ENCODE measurements around the gene CDO1.
"Not testable (repeated sequence)": the region's sequence is repeated elsewhere in the genome, so short reads cannot be mapped to it uniquely, and the experiment has no call there.

Gene CDO1

DNA sequence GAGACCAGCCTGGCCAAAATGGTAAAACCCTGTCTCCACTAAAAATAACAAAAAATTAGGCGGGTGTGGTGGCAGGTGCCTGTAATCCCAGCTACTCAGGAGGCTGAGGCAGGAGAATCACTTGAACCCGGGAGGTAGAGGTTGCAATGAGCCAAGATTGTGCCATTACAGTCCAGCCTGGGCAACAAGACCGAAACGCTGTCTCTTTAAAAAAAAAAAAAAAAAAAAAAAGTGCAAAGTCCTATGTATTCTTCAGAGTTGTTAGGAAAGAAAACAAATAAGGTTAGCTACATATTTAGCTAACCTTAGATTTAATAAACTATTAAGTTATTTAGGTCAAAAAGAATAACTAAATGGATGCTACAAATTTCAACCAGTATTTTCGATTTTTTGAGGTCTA lies 13.5 kb upstream of the CDO1 start:
- no peak for DNase-seq (ENCODE audit: low read depth)

DNA sequence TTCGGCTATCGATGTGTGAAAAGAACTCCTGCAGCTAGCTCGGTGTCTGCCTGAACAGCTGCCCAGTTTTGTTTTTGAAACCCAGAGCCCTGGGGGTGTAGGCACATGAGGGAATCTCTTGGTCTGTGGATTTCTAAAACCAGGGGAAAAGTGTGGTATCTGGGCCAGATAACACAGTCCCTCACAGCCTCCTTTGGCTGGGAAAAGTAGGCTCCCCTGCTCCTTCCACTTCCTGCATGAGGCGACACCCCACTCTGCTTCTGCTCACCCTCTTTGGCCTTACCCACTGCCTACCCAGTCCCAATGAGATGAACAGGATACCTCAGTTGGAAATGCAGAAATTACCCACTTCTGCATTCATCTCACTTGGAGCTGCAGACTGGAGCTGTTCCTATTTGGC lies 9.5 kb upstream of the CDO1 start:
- DNase-seq (ENCODE audit: low read depth), result no peak

DNA sequence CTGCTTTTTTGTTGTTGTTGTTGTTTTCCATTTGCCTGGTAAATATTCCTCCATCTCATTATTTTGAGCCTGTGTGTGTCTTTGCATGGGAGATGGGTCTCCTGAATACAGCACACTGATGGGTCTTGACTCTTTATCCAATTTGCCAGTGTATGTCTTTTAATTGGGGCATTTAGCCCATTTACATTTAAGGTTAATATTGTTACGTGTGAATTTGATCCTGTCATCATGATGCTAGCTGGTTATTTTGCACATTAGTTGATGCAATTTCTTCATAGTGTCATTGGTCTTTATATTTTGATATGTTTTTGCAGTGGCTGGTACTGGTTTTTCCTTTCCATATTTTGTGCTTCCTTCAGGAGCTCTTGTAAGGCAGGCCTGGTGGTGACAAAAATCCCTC lies 8.5 kb upstream of the CDO1 start:
- not testable (repeated sequence) for DNase-seq (ENCODE audit: low read depth)

DNA sequence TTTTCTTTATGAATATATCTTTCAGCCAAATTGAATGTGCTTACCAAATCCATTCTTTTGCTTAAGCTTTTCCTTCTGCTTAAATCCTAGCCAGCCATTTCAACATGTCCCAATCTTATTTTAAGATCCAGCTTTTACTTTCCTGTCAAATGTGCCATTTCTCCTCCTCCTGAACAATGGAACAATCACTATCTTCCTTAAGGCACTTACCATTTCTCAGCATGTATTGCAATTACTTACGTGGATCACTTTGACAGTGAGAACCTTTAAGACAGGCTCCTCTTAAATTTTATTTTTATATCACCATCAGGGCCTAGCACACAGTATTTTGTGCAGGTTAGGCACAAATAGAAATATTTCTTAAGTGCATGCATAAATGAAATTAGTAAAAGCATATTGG lies 4.4 kb upstream of the CDO1 start:
- DNase-seq (ENCODE audit: low read depth), result no peak

DNA sequence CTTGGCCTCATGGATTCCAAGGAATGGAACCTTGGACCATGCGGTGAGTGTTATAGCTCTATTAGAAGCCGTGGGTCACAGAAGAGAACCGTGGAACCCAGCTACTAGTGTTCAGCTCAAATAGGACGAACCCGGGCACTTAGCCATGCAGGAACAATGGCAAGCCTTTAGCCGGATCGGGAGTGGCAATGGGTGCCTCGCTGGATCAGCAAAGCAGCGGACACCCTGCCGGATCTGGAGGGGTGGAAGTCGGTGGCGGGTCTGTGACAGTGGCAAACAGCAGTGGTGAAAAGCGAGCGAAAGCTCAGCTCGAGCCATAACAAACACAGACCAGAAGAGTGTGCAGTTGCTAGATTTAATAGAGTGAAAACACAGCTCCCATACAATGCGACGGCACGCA lies 2.4 kb upstream of the CDO1 start:
- DNase-seq (ENCODE audit: low read depth), result no peak

DNA sequence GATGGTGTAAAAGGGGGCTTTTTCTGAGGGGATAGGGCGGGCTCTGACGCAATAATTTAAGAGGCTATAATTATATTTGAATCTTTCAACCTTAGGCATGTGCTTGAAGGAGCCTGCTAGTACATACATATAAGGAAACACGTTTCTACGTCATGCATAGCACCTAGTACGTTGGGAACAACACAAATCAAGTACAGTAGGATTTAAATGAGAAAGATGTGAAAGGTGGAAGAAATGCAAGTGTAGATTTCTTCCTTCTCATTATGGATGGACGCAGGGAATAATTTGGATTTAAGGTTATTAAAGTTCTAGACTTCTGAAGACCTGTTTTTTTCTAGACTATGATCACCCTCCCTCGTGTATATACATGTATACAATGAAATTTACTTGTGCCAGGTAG lies 927 bp upstream of the CDO1 start:
- no peak for DNase-seq (ENCODE audit: low read depth)

DNA sequence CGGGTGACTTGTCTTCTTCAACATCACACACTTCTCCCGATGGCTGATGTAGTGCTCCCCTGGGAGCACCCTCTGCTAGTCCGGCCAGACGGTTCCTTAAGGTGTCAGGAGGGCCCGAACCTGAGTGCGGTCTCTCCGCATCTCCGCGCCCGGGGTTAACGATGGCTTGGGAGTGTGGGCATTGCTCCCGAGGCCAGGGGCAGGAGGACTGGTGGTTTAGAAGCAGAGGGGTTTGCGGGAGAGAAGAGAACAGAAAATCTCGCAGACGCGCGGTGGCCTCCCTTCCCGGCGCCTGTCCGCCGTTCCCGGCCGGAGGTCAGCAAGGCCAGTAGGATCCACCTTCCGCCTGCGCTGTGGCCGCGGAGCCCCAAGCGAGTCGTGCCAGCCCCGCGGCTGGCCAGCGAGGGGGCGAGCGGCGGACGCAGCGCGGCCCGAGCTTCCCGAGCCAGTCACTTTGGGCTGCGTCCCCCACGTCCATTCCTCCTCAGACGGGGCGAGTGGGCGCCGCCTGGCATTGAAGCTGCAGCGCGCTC lies 700 bp downstream of the CDO1 start:
- no peak for DNase-seq (ENCODE audit: low read depth)

DNA sequence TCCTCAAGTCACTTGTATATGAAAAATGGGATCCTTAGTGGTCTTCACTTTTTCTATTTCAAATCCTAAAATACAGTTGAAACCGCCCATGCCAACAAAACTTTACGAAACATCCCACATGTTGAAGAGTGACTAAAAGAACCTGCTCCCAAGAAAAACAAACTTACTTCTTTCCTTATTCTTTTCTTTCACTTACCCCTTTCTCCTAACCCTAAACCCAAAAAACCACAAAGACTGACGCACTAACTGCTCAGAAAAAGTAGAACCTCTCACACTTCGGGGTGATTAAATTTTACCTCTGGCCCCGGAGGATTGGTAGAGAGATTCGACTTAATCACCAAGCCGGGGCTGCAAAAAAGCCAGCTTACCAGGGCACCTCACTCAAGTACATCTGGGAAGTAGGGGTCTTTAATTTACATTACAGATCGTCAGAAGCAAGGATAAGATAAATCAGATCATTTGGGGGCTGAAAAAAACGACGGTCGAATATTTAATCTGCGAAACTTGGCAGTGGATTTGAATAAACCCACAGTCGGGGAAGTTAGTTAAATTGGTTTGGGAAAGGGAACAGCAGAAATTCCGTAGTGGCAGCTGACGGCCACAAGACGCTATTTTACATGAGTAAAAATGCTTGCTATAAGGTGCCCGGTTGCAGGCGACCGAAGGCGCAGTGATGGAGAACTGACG lies 1.3 kb downstream of the CDO1 start:
- DNase-seq (ENCODE audit: low read depth), result no peak

DNA sequence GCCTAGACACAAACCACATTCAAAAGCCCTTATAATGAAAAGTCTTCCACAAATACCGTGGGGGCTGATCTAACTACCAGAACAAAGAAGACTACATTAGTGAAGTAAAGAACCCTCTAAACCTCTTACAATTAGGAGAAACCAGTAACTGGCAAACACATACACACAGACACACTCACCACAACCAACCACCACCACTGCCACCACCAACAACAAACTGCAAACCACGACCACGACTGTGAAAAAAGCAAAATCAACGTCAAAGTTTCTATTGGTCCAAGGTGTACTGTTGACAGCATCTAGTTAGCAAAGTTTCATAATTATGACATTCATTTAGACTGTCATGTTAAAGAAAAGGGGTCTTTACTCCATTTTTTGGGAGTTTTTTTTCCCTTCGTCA lies 2.7 kb downstream of the CDO1 start:
- DNase-seq (ENCODE audit: low read depth), result no peak

DNA sequence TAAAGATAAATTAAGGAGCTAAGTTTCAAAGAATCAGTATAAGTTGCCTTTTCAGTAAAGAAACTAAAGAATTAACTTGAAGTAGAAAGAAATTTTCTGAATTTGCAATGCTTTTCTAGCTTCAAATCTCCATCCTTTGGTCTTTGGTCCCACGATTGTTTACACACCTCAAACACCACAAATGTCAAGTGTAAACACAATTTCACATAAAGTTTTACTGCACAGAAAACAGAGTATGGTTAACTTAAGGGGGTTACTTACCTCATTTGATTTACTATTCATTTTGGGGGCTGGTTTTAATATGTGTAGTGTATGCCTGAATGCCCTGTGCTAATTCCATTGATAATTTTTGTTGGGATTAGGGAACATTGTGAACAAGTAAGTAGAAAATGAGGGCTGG lies 4.1 kb downstream of the CDO1 start:
- DNase-seq (ENCODE audit: low read depth), result no peak

DNA sequence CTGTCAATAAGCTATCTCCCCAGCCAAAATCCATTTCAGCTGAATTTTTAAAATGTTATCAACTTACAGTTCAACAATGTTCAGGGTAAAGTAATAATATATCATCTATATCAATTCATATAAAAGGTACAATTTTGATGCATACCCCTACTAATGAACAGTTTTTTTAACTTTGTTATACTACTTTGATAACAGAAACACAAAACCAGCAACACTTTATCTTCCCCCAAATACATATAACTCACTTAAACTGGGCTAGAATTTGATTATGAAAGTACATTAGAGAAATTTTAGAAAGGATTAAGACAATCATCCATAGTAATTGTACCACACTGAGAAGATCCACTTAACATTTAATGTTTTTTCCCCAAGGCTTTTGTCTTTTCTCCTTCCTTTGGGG lies 5.1 kb downstream of the CDO1 start:
- no peak for DNase-seq (ENCODE audit: low read depth)

DNA sequence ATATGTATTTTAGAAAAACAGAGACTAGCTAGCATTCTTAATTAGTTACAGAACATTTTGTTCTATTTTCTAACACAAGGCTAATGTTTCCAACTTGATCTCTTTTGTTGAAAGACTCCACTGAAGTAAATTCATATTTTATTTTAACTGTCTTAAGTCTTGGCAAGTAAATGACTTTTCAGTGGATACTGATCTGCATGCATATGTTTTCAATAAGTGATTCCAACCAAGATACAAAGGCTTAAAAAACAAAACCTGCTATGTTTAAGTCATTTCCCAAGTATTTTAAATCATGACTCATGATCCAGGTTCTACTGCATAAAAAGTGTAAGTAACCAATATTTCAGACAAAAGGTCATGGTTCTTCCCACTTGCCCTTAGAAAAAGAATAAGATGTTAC lies 5.7 kb downstream of the CDO1 start:
- DNase-seq (ENCODE audit: low read depth), result no peak

DNA sequence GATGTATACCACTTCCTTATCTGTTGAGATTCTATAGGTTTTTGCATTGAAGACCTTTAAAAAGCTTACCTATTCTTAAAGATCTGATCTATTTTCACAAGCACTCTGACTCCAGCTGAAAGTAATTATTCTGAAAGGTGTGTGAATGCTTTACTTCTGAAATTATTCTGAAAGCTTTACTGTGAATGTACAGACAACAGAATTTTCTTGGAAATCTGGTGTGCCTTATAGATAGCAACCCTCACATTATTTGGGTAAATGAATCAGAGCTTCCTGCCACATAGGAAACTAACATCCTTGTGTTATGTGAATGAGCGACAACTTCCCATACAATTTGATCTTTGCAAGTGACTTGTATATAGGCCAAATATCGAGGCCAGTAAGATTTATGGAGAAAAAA lies 6.5 kb downstream of the CDO1 start:
- DNase-seq (ENCODE audit: low read depth), result no peak

DNA sequence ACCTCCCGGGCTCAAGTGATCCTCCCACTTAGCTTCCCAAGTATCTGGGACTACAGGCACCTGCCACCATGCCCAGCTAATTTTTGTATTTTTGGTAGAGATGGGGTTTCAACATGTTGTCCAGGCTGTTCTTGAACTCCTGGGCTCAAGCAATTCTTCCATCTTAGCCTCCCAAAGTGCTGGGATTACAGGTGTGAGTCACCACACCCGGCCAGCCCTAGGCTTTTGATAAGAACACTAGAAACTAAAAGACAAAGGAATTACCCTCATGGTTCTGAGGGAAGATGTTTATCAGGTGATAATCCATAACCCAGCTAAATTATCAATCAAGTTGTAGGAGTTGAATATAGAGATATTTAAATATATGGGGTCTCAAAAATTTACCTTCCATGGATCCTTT lies 8.4 kb downstream of the CDO1 start:
- not testable (repeated sequence) for DNase-seq (ENCODE audit: low read depth)

DNA sequence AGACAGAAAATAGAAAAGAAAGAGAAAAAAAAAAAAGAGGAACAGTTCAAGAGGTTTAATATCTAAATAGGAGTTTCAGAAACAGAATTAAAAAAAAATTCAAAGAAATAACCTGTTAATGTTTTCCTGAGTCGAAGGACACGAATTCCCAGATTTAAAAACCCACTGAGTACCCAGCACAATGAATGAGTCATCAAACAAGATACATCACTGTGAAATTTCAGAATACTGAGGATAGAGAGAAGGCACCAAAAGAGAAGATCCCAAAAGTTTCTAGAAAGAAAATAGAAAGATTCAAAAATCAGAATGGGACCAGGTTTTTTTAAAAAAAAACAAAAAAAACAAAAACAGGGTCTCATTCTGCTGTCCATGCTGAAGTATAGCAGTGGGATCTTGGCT lies 8.8 kb downstream of the CDO1 start:
- no peak for DNase-seq (ENCODE audit: low read depth)

DNA sequence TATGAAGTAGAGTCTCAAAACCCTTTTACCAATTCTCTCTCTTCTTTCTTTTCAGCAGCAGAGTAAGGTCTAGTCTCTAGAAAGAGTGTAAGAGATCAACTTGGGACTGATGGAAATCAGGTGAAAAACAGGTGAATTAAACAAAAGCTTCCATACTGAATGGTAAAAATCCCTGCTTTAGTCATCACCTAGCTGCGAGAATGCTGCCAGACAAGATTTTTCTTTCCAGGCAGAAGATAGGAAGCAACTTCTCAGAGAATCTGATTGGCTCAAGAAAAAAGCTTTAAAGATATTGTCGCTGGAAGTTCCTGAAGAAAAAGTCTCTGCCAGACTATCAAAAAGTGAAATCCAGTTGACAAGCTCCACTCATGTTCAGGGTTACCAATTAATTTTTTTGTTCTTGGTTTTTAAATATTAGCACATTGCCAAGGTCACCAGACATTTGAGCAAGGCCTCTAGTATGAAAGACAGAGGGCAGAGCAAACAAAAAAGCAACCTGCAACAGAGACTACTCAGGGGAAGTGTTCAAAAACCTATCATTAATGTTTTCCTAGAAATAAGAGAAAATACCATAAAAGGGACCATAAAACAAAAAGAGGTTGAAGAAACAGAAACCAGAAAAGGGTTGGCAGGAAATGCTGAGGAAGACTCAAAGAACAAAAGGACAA lies 9.3 kb downstream of the CDO1 start:
- no peak for DNase-seq (ENCODE audit: low read depth)

DNA sequence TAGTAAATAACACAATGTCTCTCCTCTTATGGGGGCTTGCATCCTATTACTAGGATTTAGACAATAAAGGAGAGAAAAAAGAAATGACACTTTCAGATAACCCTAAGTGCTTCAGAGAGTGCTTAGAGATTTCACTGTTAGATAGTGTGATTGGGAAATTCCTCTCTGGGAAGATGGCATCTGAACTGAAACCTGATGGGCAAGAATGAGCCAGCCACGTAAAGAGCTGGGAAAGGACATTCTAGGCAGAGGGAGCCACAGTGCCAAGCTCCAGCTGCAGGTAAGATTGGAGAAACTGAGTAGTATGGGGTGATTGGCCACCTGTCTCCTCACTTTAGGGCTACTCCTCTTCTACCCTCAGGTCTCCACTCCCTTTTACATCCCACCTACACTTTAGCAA lies 14.5 kb downstream of the CDO1 start:
- DNase-seq (ENCODE audit: low read depth), result no peak

DNA sequence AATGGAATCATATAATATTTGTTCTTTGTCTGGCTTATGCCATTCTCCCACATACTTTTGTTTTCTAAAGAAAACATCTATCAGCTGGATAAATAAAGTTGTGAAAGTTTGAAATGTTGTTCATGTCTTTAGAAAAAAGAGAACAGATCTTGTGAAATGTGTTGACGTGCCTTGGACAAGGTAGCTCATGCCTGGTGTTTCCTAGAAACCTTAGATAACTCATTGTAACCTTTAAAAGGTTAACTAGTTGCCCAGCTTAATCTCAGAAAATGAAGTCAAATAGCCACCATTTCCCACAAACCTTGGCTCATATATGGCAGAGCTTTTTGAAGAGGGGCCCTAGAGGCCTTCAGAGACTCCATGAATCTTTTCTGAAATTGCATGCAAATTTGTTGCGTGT lies 15.3 kb downstream of the CDO1 start:
- DNase-seq (ENCODE audit: low read depth), result no peak

DNA sequence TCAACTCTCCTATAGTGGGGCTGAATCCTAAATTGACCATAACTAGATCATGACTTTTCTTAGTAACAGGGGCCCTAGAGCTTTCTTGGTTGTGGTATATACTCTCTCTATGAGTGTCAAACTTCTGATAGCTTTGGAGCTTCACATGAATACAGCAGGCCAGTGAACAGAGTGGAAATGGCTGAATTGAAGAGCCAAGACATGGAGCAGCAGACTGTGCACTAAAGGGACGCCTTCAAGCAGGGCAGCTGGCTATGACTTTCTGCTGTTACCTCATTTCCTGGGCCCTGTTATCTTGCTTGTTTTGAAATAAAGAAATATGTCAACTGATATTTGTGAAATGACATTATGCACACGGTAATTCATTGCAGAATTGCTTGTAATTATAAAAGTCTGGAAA lies 16.4 kb downstream of the CDO1 start:
- no peak for DNase-seq (ENCODE audit: low read depth)

DNA sequence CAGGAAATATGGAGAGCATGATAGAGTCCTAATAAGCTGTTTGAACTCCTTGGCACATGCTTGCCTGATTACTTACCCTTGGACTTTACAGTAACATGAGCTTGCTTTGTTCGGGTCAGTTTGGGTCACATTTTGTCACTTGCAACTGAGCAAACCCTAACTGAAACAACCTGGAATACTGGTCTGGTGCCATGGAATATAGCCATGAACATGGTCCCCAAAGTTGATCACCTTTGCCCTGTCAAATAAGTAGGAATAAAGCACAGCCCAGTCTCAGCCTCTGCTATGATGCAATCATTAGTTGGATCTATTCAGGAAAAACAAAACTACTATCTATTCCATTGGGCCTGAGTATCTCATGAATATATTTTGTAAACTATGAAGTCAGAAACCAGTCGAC lies 18.2 kb downstream of the CDO1 start:
- no peak for DNase-seq (ENCODE audit: low read depth)

DNA sequence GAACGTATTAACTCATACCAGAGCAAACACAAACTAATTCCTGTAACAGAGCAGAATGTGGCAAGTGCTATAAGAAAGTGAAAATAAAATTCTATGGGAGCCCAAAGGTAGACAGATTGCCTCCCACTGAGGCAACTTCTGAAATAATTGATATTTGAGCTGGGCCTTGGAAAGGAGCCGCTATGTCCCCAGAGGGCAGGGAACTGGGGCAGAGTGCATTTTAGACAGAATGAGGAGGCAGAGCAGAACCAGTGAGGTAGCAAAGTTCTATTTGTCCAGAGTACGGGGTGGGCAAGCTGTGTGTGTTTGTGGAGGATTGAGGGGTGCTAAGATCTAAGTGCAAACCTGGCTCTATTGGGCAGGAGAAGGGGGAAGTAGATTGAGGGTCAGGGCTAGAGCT lies 19.8 kb downstream of the CDO1 start:
- no peak for DNase-seq (ENCODE audit: low read depth)

DNA sequence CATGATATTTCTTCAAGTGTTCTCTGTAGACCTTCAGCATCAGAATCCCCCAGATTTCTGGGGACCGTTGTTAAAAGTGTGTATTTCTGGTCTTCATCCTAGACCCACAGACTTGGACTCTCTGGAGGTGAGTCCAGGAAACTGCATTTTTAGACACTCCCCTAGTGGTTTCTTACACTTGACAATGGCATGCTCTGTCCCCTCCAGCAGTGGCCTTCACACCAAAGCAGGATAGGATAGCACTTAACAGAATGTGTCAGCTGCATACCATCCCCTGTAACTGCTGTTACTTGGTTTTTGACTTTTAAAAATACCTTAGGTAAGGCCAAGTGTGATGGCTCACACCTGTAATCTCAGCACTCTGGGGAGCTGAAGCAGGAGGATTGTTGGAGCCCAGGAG lies 20.8 kb downstream of the CDO1 start:
- DNase-seq (ENCODE audit: low read depth), result no peak

DNA sequence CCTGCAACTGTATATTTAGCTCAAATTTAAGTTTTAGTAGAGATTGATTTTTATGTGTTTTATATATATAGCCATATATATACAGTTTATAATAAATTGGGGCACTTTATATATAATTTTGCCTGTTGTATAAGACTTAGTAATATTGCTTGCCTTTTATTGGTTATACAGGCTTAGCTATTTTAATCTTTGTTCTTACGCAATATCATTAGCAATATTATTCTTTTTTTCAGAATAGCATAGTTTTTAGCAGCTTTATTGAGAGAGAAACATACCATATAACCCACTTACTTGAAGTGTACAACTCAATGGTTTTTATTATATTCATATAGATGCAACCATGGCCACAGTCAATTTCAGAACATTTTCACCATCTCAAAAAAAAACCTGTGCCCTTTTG lies 28.0 kb downstream of the CDO1 start:
- DNase-seq (ENCODE audit: low read depth), result no peak

DNA sequence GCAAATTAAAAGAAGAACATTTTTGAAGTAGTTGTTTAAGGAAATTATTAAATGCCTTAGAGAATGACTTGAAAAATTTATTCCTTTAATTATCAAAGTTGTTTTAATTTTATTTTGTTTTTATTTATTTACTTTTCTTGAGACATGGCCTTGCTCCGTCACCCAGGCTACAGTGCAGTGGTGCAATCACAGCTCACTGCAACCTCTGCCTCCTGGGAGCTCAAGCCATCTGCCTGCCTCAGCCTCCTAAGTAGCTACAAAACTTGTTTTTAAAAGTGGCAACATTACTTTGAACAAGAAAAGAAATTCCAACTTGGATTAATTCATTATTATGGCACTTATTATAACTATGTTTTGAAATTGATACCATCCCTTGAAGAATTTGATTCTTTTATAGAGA lies 29.0 kb downstream of the CDO1 start:
- DNase-seq (ENCODE audit: low read depth), result no peak
